GM10266 (cell line): ENCODE results near the gene CDK17.

ENCODE experiments used
- DNase-seq: peaks from one replicate; pipeline ENCODE4 v3.0.0; 2012; ENCODE audit errors: extremely low spot score
- CTCF ChIP-seq: IDR thresholded peaks from 2 replicates; pipeline ENCODE4 v1.5.1; 2012; ENCODE audit warnings: mild to moderate bottlenecking, low read depth; ENCODE audit not compliant: control insufficient read depth, insufficient read depth; ENCODE audit errors: missing control alignments

The CDK17 gene

GRCh38 chr12:96266238-96266637, 134.0 kb downstream of the CDK17 start:
- TF ChIP-seq CTCF, result no peak
- DNase-seq, result no peak

GRCh38 chr12:96265836-96266235, 134.4 kb downstream of the CDK17 start:
- DNase-seq, result no peak
- TF ChIP-seq CTCF, result no peak

- DNase-seq, result no peak
- no peak for TF ChIP-seq CTCF
These were observed 134.8 kb downstream of the CDK17 start for GRCh38 chr12:96265400-96265799.

- no peak for TF ChIP-seq CTCF
- no peak for DNase-seq
These were observed 136.8 kb downstream of the CDK17 start for GRCh38 chr12:96263449-96263902.

GRCh38 chr12:96261557-96261956, 138.7 kb downstream of the CDK17 start:
- TF ChIP-seq CTCF, result no peak

GRCh38 chr12:96260644-96261043, 139.6 kb downstream of the CDK17 start:
- no peak for TF ChIP-seq CTCF
- DNase-seq, result no peak

More at GRCh38 chr12:96261557-96261956, 138.7 kb downstream of the CDK17 start:
- no peak for DNase-seq

- no peak for DNase-seq
- TF ChIP-seq CTCF, result no peak
These were observed 140.0 kb downstream of the CDK17 start for GRCh38 chr12:96260231-96260630.
